Esophagus muscularis mucosa (tissue), 3 donors: ENCODE measurements around the gene SPTBN4.

Experiments used
- POLR2A ChIP-seq: fragments of 450-650 bp; IDR thresholded peaks from one replicate; pipeline ENCODE4 v1.6.1; 2017; ENCODE audit warnings: antibody characterized with exemption, moderate library complexity, mild to moderate bottlenecking, low read depth
- TF ChIP-seq, protein P1 (sequence below), 3 experiments: fragments of 200-600 bp in 2 of 3; fragments of 450-650 bp in 1 of 3; sonication (generic) in 2 of 3; IDR thresholded peaks; one replicate each; pipeline ENCODE4 v1.5.1; 2017 to 2019; ENCODE audit warnings: antibody characterized with exemption in 3 of 3, mild to moderate bottlenecking in 2 of 3, moderate library complexity in 1 of 3

DNA sequence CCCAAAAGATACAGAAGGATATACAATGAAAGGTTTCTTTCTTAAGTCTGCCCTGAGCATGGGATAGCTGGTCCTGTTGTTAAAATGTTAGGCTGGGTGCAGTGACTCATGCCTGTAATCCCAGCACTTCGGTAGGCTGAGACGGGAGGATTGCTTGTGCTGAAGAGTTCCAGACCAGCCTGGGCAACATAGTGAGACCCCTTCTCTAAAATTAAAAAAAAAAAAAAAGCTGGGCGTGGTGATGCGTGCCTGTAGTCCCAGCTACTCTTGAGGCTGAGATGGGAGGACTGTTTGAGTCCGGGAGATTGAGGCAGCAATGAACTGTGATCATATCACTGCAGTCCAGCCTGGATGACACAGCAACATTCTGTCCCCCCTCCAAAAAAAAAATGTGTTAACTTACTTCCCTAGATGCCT, 57.3 kb downstream of the SPTBN4 start:
- TF ChIP-seq, protein P1, sequence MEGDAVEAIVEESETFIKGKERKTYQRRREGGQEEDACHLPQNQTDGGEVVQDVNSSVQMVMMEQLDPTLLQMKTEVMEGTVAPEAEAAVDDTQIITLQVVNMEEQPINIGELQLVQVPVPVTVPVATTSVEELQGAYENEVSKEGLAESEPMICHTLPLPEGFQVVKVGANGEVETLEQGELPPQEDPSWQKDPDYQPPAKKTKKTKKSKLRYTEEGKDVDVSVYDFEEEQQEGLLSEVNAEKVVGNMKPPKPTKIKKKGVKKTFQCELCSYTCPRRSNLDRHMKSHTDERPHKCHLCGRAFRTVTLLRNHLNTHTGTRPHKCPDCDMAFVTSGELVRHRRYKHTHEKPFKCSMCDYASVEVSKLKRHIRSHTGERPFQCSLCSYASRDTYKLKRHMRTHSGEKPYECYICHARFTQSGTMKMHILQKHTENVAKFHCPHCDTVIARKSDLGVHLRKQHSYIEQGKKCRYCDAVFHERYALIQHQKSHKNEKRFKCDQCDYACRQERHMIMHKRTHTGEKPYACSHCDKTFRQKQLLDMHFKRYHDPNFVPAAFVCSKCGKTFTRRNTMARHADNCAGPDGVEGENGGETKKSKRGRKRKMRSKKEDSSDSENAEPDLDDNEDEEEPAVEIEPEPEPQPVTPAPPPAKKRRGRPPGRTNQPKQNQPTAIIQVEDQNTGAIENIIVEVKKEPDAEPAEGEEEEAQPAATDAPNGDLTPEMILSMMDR (IDR thresholded peaks at IDR 0.05), result no peak
- TF ChIP-seq POLR2A, result no peak
